ENCODE data around the gene RTKN2. TPM values are rescaled to one million over a fixed set of nuclear protein-coding genes. Genes with fewer than 3 reads are reported as not detected.

RTKN2 gene
- total and polyA plus RNA-seq, 2 experiments from 2014 or later = 0.68 to 6.6 TPM

DNA sequence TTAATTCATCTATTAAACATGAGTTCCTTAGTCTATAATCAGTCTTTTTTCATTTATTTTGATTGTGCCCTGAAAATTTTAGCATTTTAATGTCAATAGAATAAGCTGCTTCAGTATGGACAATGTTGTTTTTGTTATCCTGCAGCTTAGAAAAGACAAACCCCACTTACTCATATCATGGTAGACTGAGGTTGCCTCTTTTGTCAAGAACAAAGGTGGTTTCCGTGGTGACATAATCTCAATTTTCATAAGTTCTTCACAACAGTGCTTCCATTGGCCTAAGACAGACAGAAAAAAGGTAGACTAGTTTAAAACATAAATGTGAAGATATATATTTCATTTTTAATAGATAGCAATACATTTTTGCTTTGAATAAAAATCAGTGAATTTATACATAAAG lies 69.1 kb downstream of the RTKN2 start:
- H3K36me3 ChIP-seq (replicated peaks; ENCODE audit: insufficient read depth, low read depth) = no peaks in the 10 kb centered on the region
- H3K27ac ChIP-seq = no peak overlapping the region
- TF ChIP-seq EZH2phosphoT487 (IDR thresholded peaks at IDR 0.05; ENCODE audit: low read depth, severe bottlenecking, unreplicated experiment) (no peak), EZH2 (IDR thresholded peaks at IDR 0.05; ENCODE audit: borderline replicate concordance) (no peak)
- TF ChIP-seq, protein P1, sequence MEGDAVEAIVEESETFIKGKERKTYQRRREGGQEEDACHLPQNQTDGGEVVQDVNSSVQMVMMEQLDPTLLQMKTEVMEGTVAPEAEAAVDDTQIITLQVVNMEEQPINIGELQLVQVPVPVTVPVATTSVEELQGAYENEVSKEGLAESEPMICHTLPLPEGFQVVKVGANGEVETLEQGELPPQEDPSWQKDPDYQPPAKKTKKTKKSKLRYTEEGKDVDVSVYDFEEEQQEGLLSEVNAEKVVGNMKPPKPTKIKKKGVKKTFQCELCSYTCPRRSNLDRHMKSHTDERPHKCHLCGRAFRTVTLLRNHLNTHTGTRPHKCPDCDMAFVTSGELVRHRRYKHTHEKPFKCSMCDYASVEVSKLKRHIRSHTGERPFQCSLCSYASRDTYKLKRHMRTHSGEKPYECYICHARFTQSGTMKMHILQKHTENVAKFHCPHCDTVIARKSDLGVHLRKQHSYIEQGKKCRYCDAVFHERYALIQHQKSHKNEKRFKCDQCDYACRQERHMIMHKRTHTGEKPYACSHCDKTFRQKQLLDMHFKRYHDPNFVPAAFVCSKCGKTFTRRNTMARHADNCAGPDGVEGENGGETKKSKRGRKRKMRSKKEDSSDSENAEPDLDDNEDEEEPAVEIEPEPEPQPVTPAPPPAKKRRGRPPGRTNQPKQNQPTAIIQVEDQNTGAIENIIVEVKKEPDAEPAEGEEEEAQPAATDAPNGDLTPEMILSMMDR (IDR thresholded peaks at IDR 0.05; ENCODE audit: poor library complexity) = no peak
- 77% methylated on average over 1 of the region's 1 CpG for WGBS (ENCODE audit: low lambda C conversion rate, missing lambda C conversion rate)
- peak; percentile 9 for DNase-seq (ENCODE audit: low spot score)
- no peaks in the 10 kb centered on the region for H3K9me3 ChIP-seq (ENCODE audit: low read depth)
- H3K4me3 ChIP-seq = no peak overlapping the region
- H2AFZ ChIP-seq = no peak overlapping the region
- H4K20me1 ChIP-seq (ENCODE audit: insufficient read depth, poor library complexity, severe bottlenecking) = no peaks in the 10 kb centered on the region
- no peaks in the 10 kb centered on the region for H3K79me2 ChIP-seq
- H3K9me2 ChIP-seq (replicated peaks; ENCODE audit: insufficient read depth) = no peaks in the 10 kb centered on the region
- no peaks in the 10 kb centered on the region for H3K27me3 ChIP-seq
- no peaks in the 10 kb centered on the region for H3K4me1 ChIP-seq (ENCODE audit: insufficient read depth)
- no peak overlapping the region for H3K4me2 ChIP-seq

DNA sequence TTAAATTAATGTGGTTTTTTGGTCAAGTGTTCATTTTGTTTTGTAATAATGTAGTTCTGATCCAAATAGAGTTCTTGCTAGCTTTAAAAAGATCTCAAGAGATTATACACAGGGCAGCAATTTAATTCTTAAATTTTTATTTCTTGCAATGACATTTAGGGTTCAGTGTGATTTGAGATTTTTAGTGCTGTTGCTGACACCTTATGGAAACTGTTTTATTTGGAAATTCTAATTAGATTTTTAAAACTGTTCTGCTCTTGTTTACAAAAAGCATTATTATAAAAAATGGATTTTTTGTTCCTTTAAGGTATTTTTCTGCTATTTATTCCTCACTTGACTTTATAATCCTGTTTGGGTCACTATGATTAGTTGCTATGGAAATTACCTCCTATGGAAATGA lies 72.1 kb downstream of the RTKN2 start:
- Histone ChIP-seq H3K36me3 (replicated peaks; ENCODE audit: insufficient read depth, low read depth) (no peaks in the 10 kb centered on the region), H3K27me3 (no peaks in the 10 kb centered on the region), H3K4me1 (ENCODE audit: insufficient read depth) (no peaks in the 10 kb centered on the region), H3K27ac (no peak overlapping the region), H2AFZ (no peak overlapping the region), H3K4me2 (no peak overlapping the region), H4K20me1 (ENCODE audit: insufficient read depth, poor library complexity, severe bottlenecking) (no peaks in the 10 kb centered on the region), H3K9me3 (ENCODE audit: low read depth) (no peaks in the 10 kb centered on the region), H3K79me2 (no peaks in the 10 kb centered on the region), H3K4me3 (no peak overlapping the region), H3K9me2 (replicated peaks; ENCODE audit: insufficient read depth) (no peaks in the 10 kb centered on the region)
- TF ChIP-seq EZH2 (IDR thresholded peaks at IDR 0.05; ENCODE audit: borderline replicate concordance) = no peak
- TF ChIP-seq EZH2phosphoT487 (IDR thresholded peaks at IDR 0.05; ENCODE audit: low read depth, severe bottlenecking, unreplicated experiment) = no peak
- no peak for DNase-seq (ENCODE audit: low spot score)

DNA sequence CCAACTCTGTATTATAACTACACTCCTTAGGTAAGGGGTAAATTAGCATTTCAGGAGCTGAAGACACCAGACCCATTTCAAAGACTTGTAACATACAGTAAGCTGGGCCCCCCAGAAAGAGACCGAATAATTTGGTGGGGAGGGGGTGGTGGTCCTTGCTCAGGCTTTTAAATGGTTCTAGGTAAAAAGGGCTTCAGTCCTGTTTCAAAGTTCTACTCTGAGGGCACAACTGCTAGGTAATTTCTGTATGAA lies 73.0 kb downstream of the RTKN2 start:
- H3K4me1 ChIP-seq (ENCODE audit: insufficient read depth) = no peaks in the 10 kb centered on the region
- TF ChIP-seq, protein P1 (IDR thresholded peaks at IDR 0.05; ENCODE audit: poor library complexity) = no peak
- TF ChIP-seq EZH2phosphoT487 (IDR thresholded peaks at IDR 0.05; ENCODE audit: low read depth, severe bottlenecking, unreplicated experiment) (no peak), EZH2 (IDR thresholded peaks at IDR 0.05; ENCODE audit: borderline replicate concordance) (no peak)
- H3K27ac ChIP-seq = no peak overlapping the region
- no peak for DNase-seq (ENCODE audit: low spot score)
- WGBS (ENCODE audit: low lambda C conversion rate, missing lambda C conversion rate) = 100% methylated on average over 1 of the region's 1 CpG
- no peaks in the 10 kb centered on the region for H3K79me2 ChIP-seq
- no peaks in the 10 kb centered on the region for H3K9me2 ChIP-seq (replicated peaks; ENCODE audit: insufficient read depth)
- H4K20me1 ChIP-seq (ENCODE audit: insufficient read depth, poor library complexity, severe bottlenecking) = no peaks in the 10 kb centered on the region
- no peak overlapping the region for H2AFZ ChIP-seq
- no peak overlapping the region for H3K4me2 ChIP-seq
- H3K36me3 ChIP-seq (replicated peaks; ENCODE audit: insufficient read depth, low read depth) = no peaks in the 10 kb centered on the region
- no peaks in the 10 kb centered on the region for H3K9me3 ChIP-seq (ENCODE audit: low read depth)
- H3K27me3 ChIP-seq = no peaks in the 10 kb centered on the region
- no peak overlapping the region for H3K4me3 ChIP-seq

DNA sequence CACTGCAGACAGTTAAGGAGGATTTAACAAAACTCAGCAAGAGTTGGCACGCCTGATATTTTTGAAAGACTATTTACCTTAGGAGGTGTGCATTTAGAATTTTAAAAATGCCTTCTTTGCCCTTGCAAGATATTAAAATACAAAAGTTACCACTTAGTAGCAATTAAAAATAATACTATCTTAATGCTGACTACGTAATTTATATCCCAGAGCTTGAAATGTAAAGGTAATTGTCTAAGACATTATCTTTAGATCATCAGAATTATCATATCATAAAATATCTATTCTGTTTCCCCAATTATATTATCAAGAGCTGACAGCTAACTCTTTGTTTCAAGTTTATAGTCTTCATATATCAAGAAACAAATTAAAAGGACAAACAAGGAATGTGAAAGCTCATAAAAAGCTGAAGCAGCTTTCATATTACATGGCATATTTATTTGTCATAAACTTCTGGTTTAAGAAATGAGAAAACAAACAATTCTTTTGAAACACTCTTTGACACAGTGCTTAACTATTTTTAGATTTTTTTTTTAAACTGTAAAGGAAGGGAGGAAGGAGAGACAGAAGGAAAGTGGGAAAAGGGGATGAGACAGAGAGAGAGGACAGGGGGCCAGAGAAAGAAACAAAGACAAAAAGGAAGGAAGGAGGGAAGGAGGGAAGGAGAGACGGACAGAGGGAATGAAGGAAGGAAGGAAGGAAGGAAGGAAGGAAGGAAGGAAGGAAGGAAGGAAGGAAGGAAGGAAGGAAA lies 73.5 kb downstream of the RTKN2 start:
- no peak for TF ChIP-seq EZH2 (IDR thresholded peaks at IDR 0.05; ENCODE audit: borderline replicate concordance)
- TF ChIP-seq, protein P1 (IDR thresholded peaks at IDR 0.05; ENCODE audit: poor library complexity) = no peak
- no peak for TF ChIP-seq EZH2phosphoT487 (IDR thresholded peaks at IDR 0.05; ENCODE audit: low read depth, severe bottlenecking, unreplicated experiment)
- no peaks in the 10 kb centered on the region for H4K20me1 ChIP-seq (ENCODE audit: insufficient read depth, poor library complexity, severe bottlenecking)
- H3K27me3 ChIP-seq = no peaks in the 10 kb centered on the region
- H2AFZ ChIP-seq = no peak overlapping the region
- 93% methylated on average over 2 of the region's 3 CpGs for WGBS (ENCODE audit: low lambda C conversion rate, missing lambda C conversion rate)
- no peaks in the 10 kb centered on the region for H3K36me3 ChIP-seq (replicated peaks; ENCODE audit: insufficient read depth, low read depth)
- no peaks in the 10 kb centered on the region for H3K79me2 ChIP-seq
- no peak overlapping the region for H3K4me3 ChIP-seq
- no peaks in the 10 kb centered on the region for H3K9me3 ChIP-seq (ENCODE audit: low read depth)
- no peak overlapping the region for H3K4me2 ChIP-seq
- H3K27ac ChIP-seq = no peak overlapping the region
- no peaks in the 10 kb centered on the region for H3K4me1 ChIP-seq (ENCODE audit: insufficient read depth)
- H3K9me2 ChIP-seq (replicated peaks; ENCODE audit: insufficient read depth) = no peaks in the 10 kb centered on the region
- no peak for DNase-seq (ENCODE audit: low spot score)

Data from hepatocyte (in vitro differentiated cells).